ENCODE data around the gene DEXI. TPM values are rescaled to one million over a fixed set of nuclear protein-coding genes. Genes with fewer than 3 reads are reported as not detected.

DEXI gene
- total RNA-seq, 1 donor from 2014 or later: 121 TPM

DNA sequence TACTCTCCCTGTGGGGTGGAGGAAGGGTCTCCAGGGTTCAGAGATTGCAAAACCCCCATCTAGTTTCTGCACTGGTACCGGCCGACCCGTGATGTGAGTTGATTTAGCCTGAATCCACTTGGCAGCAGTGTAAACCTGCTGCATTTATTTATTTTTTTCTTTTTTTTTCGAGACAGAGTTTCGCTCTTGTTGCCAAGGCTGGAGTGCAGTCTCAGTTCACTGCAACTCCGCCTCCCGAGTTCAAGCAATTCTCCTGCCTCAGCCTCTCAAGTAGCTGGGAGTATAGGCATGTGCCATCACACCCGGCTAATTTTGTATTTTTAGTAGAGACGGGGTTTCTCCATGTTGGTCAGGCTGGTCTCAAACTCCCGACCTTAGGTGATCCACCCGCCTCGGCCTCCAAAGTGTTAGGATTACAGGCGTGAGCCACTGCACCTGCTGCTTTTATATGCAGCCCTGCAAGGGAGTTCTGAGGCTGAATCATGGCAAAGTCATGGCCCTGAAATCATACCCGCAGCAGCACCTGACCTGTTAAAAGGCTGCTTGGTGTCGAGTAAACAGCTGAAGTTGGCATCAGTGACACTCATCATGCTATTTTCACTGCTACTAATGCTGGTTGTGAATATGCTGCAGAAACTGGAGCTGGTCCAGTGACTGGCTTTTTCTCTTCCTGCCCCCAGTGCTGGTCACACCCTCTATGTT is 21.4 kb downstream of the DEXI start:
- DNase-seq (ENCODE audit: missing footprints) (no peak), ATAC-seq (no peak)
- intact Hi-C loops (cut with DNase I): loop anchor here (5.0 kb wide), 1 partner anchor 389 kb away; no protein-coding TSS in a partner anchor

- ATAC-seq (no peak), DNase-seq (ENCODE audit: missing footprints) (no peak)
- intact Hi-C loops (cut with DNase I): loop anchor here (2.0 to 10.0 kb wide), 4 partner anchors 90 to 404 kb away; no protein-coding TSS in a partner anchor
Observed at GRCh38 chr16:10919003-10919351, 23.3 kb downstream of the DEXI start.

DNA sequence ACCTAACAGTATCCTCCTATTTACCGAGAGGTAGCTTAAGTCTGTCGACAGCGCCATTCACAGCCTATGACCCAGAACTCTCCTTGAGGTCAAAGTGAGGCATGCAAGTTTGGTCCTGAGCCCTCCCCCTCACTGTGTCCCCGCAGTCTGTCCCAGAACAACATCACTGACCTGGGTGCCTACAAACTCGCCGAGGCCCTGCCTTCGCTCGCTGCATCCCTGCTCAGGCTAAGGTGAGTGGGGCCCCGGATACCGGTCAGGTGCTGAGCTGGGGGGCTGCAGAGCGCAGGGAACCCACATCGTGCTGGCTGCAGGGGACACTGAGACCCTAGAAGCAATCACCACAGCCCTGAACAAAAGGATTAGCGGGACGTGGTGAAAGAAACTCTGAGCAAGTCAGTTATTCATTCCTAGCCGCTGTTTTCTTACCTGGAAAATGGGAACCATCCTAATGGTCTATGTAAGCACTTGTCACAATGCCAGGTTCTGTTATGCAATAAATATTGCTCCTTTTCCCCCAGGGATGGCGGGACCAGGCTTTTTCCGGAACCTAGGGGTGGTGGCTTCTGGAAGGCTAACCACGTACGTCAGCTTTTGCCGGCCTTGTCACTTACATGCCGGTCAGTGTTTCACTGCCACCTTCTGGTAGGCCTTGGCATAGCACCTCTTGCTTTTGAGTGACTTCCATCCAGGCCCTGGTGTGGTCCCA is 23.8 kb downstream of the DEXI start:
- intact Hi-C loops (cut with DNase I): loop anchor here (2.0 to 10.0 kb wide), 4 partner anchors 90 to 404 kb away; no protein-coding TSS in a partner anchor
- DNase-seq (ENCODE audit: missing footprints) (peak; percentile 94), ATAC-seq (peak; percentile 81)

DNA sequence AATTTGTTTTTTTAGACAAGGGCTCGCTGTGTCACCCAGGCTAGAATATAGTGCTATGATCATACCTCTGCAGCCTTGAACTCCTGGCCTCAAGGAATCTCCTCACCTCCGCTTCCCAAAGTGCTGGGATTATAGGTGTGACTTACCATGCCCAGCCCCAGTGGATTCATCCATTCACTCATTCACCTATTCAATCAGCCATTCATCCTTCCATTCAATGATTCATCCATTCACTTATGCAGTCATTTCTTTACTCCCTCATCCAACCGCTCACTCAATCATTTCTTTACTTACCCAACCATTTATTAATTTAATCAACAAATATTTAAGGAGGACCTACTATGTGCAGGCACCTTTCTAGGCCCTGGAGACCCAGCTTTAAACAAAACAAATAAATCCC is 25.7 kb downstream of the DEXI start:
- DNase-seq (ENCODE audit: missing footprints) (no peak), ATAC-seq (no peak)
- intact Hi-C loops (cut with DNase I): loop anchor here (5.0 to 10.0 kb wide), 2 partner anchors 249 to 402 kb away; no protein-coding TSS in a partner anchor

DNA sequence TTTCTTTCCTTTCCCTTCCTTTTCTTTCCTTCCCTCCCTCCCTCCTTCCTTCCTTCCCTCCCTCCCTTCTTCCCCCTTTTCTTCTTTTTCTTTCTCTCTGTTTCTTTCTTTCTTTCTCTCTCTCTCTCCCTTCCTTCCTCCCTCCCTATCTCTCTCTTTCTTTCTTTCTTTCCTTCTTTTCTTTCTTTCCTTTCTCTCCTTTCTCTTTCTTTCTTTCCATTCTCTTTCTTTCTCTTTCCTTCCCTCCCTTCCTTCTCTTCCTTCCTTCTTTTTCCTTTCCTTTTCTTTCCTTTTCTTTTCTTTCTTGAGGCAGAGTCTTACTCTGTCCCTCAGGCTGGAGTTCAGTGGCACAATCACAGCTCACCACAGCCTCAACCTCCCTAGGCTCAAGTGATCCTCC is 31.0 kb downstream of the DEXI start:
- intact Hi-C loops (cut with DNase I): loop anchor here (10.0 kb wide), 1 partner anchor 396 kb away; no protein-coding TSS in a partner anchor
- DNase-seq (ENCODE audit: missing footprints) (no peak), ATAC-seq (no peak)

DNA sequence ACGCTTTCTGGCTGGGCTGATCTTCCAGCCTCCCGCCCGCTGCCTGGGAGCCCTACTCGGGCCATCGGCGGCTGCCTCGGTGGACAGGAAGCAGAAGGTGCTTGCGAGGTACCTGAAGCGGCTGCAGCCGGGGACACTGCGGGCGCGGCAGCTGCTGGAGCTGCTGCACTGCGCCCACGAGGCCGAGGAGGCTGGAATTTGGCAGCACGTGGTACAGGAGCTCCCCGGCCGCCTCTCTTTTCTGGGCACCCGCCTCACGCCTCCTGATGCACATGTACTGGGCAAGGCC is 34.6 kb downstream of the DEXI start:
- intact Hi-C loops (cut with DNase I): no loop called here
- no peak for ATAC-seq

GRCh38 chr16:10906914-10907756 is 35.1 kb downstream of the DEXI start:
- intact Hi-C loops (cut with DNase I): no loop called here
- ATAC-seq (peak; percentile 78), DNase-seq (ENCODE audit: missing footprints) (no peak)

More for the DNA sequence above, 34.6 kb downstream of the DEXI start:
- no peak for DNase-seq (ENCODE audit: missing footprints)

DNA sequence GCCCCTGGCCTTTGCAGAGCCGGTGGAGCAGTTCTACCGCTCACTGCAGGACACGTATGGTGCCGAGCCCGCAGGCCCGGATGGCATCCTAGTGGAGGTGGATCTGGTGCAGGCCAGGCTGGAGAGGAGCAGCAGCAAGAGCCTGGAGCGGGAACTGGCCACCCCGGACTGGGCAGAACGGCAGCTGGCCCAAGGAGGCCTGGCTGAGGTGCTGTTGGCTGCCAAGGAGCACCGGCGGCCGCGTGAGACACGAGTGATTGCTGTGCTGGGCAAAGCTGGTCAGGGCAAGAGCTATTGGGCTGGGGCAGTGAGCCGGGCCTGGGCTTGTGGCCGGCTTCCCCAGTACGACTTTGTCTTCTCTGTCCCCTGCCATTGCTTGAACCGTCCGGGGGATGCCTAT is 35.8 kb downstream of the DEXI start:
- no peak for DNase-seq (ENCODE audit: missing footprints)
- intact Hi-C loops (cut with DNase I): no loop called here
- ATAC-seq: peak; percentile 9

DNA sequence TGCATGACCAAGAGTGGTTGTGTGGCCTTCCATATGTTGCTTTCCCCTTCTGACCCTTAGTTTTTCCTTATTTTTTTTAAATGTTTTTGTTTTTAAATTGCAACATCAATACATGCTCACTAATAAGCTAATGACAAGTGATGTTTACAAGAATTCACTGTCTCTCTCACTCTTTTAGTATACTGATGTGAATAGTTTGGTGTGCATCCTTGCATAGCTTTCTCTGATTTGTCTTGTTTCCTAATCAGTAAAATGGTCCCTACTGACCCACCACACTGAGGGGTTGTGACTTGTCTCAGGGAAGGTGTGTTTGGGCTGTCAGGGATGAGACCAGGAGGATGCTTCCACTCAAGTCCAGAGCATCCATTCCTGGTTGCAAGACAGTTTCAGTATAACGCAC is 39.3 kb downstream of the DEXI start:
- DNase-seq (ENCODE audit: missing footprints): no peak
- no peak for ATAC-seq
- intact Hi-C loops (cut with DNase I): no loop called here

DNA sequence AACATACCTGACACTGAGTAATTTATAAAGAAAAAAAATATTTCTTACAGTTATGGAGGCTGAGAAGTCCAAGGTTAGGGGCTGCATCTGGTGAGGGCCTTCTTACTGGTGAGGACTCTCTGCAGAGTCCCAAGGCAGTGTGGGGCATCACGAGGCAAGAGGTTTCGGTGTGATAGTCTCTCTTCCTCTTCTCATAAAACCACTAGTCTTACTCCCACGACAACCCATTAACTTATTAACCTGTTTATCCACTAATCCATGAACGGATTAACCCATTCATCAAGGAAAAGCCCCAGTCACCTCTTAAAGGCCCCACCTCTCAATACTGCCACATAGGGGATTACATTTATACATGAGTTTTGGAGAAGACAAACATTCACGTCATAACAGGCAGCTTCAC is 45.1 kb downstream of the DEXI start:
- no peak for DNase-seq (ENCODE audit: missing footprints)
- intact Hi-C loops (cut with DNase I): no loop called here
- no peak for ATAC-seq

DNA sequence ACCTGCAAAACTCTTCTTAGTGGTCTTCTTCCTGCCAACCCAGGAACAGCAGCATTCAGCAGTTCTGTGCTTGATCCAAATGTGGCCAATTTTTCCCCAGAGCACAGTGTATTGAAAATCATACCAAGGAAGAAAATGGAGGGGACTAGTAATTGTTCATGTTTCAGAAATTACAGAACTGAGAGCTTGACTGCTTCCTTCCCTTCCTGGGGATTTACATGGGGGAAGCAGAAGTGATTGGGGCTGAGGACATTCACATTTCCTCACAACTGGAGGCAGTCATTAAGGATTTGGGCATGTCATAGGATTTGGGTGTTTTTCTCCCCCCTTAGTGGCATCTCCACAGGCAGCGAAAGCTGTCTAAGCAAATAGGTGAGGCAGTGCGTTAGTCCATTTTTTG is 45.5 kb downstream of the DEXI start:
- intact Hi-C loops (cut with DNase I): no loop called here
- ATAC-seq (peak; percentile 49), DNase-seq (ENCODE audit: missing footprints) (no peak)

GRCh38 chr16:10896165-10896564 is 46.1 kb downstream of the DEXI start:
- DNase-seq (ENCODE audit: missing footprints) (no peak), ATAC-seq (no peak)
- intact Hi-C loops (cut with DNase I): no loop called here

- ATAC-seq: no peak
- DNase-seq (ENCODE audit: missing footprints): no peak
- intact Hi-C loops (cut with DNase I): no loop called here
Observed at GRCh38 chr16:10895053-10895946, 47.0 kb downstream of the DEXI start.

DNA sequence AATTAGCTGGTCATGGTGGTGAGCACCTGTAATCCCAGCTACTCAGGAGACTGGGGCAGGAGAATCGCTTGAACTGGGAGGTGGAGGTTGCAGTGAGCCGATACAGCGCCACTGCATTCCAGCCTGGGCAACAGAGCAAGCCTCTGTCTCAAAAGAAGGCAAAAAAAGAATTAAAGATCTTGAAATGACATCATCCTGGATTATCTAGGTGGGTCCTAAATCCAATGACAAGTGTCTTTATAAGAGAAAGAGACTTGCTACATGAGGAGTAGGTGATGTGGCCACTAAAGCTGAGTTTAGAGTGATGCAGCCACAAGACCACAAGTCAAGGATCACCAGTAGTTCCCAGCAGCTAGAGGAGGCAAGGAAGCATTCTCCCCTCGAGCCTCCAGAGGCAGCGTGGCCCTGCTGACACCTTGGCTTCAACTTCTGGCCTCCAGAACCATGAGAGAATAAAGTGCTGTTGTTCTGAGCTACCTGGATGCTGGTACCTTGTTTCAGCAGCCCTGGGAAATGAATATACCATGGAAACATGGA is 49.4 kb downstream of the DEXI start:
- no peak for ATAC-seq
- DNase-seq (ENCODE audit: missing footprints): no peak
- intact Hi-C loops (cut with DNase I): no loop called here

GRCh38 chr16:10889855-10890254 is 52.4 kb downstream of the DEXI start:
- ATAC-seq (no peak), DNase-seq (ENCODE audit: missing footprints) (no peak)
- intact Hi-C loops (cut with DNase I): no loop called here

- no peak for ATAC-seq
Observed at GRCh38 chr16:10888320-10888937, 53.8 kb downstream of the DEXI start.

DNA sequence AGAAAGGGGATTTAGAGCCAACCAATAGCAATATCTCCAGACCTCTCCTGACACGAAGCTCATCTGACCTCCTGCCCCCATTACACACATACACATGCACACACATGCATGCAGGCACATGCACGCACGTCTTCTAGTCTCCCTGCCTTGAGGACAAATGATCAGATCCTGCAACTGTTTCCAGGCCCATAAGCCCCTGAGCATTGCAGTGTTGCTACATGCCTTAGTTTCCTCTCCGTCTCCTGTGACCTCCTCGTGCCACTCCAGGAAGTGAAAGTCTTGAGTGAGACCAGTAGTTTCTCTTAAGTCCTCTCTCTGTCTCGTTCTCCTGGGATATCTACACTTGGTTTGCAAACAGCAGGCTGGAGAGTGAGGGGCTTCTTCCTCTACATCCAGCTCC is 57.0 kb downstream of the DEXI start:
- intact Hi-C loops (cut with DNase I): no loop called here
- ATAC-seq (no peak), DNase-seq (ENCODE audit: missing footprints) (no peak)

More at GRCh38 chr16:10888320-10888937, 53.8 kb downstream of the DEXI start:
- no peak for DNase-seq (ENCODE audit: missing footprints)
- intact Hi-C loops (cut with DNase I): no loop called here

GRCh38 chr16:10883004-10883403 is 59.3 kb downstream of the DEXI start:
- DNase-seq (ENCODE audit: missing footprints) (no peak), ATAC-seq (no peak)
- intact Hi-C loops (cut with DNase I): no loop called here
